Thyroid gland (tissue), 4 donors: ENCODE data around the gene STK24. TPM values are rescaled to one million over a fixed set of nuclear protein-coding genes. Genes with fewer than 3 reads are reported as not detected.

Experiments
- DNase-seq, 2 donors: peaks; one replicate each; pipeline ENCODE4 v3.0.0-alpha.2; 2019
- H3K27ac ChIP-seq, 3 donors: fragments of 200-600 bp; sonication (generic); 1 replicate in 2 of 3; 2 replicates in 1 of 3; pipeline ENCODE4 v1.5.1; 2016 to 2019; ENCODE audit warnings: mild to moderate bottlenecking in 1 of 3, moderate library complexity in 1 of 3
- H3K27me3 ChIP-seq: fragments of 200-600 bp; sonication (generic); one replicate; pipeline ENCODE4 v1.5.1; 2019
- H3K36me3 ChIP-seq, 2 donors: fragments of 200-600 bp; sonication (generic); one replicate each; pipeline ENCODE4 v1.5.1; 2016 to 2019
- H3K4me1 ChIP-seq, 2 donors: fragments of 200-600 bp; sonication (generic); one replicate each; pipeline ENCODE4 v1.5.1; 2017 to 2019
- H3K4me3 ChIP-seq, 3 donors: fragments of 200-600 bp; sonication (generic); replicated peaks in 1 of 3; 1 replicate in 2 of 3; 2 replicates in 1 of 3; pipeline ENCODE4 v1.5.1; 2016; ENCODE audit warnings: mild to moderate bottlenecking in 1 of 3
- H3K9me3 ChIP-seq: fragments of 200-600 bp; sonication (generic); one replicate; pipeline ENCODE4 v1.5.1; 2017
- POLR2A ChIP-seq, 2 donors: fragments of 450-650 bp; IDR thresholded peaks; one replicate each; pipeline ENCODE4 v1.6.1; 2017; ENCODE audit warnings: antibody characterized with exemption in 2 of 2, mild to moderate bottlenecking in 2 of 2, moderate library complexity in 1 of 2
- WGBS, 2 donors: methylation state at CpG; one replicate each; pipeline ENCODE4 v1.1.5; 2017; 5-methylcytosine and 5-hydroxymethylcytosine counted together
- intact Hi-C: fragments of 100-400 bp; cut with DNase I; formaldehyde crosslinking; loops from one replicate; pipeline ENCODE4 v1.15.1; 2023
- total RNA-seq, 4 donors: library from RNA; depleted of rRNA; stranded (reverse); fragments of >200 nt; gene quantifications; one replicate each; pipeline ENCODE4 v1.2.3, GENCODE V29; 2016
- TF ChIP-seq, protein P1 (sequence below), 6 experiments: fragments of 200-600 bp in 3 of 6; fragments of 450-650 bp in 3 of 6; sonication (generic) in 3 of 6; IDR thresholded peaks; one replicate each; pipeline ENCODE4 v1.5.1; 2016 to 2019; ENCODE audit warnings: antibody characterized with exemption in 6 of 6, mild to moderate bottlenecking in 2 of 6, inconsistent platforms in 1 of 6, moderate library complexity in 1 of 6

STK24 gene
- total RNA-seq, 4 donors from 2014 or later, result 74.5 to 102 (median 90.7) TPM

DNA sequence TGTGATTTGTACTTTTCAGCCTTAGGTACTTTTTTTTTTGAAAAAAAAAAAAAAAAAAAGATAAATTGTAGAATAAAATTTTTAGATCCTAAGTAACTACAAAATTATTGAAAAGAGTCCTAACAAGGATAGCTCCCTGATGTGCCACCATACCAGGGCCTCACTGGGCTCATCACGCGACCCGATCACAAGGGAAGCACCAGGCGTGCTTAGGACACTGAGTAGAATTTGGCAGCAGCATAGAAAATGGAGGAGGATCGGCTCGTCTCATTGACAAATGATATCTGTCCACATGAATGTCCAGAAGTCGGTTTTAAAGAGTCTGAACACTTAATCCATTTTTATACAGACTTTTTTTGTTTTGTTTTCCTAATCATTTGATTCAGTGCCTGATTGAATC lies 179.0 kb downstream of the STK24 start:
- Histone ChIP-seq H3K4me3 (no peak overlapping the region), H3K27me3 (no peaks in the 10 kb centered on the region), H3K36me3 (peaks cover 0 to 8% of the 10 kb centered on the region in 2 donors), H3K27ac (peak overlapping the region in 2 of 3 donors; percentile 59 to 76), H3K4me1 (peaks cover 46 to 63% of the 10 kb centered on the region in 2 donors), H3K9me3 (no peaks in the 10 kb centered on the region)
- no peak for DNase-seq
- intact Hi-C loops, result no loop called here
- 88 to 92% methylated on average over 7 of the region's 7 CpGs for WGBS, 2 donors
- TF ChIP-seq, protein P1, sequence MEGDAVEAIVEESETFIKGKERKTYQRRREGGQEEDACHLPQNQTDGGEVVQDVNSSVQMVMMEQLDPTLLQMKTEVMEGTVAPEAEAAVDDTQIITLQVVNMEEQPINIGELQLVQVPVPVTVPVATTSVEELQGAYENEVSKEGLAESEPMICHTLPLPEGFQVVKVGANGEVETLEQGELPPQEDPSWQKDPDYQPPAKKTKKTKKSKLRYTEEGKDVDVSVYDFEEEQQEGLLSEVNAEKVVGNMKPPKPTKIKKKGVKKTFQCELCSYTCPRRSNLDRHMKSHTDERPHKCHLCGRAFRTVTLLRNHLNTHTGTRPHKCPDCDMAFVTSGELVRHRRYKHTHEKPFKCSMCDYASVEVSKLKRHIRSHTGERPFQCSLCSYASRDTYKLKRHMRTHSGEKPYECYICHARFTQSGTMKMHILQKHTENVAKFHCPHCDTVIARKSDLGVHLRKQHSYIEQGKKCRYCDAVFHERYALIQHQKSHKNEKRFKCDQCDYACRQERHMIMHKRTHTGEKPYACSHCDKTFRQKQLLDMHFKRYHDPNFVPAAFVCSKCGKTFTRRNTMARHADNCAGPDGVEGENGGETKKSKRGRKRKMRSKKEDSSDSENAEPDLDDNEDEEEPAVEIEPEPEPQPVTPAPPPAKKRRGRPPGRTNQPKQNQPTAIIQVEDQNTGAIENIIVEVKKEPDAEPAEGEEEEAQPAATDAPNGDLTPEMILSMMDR (IDR thresholded peaks at IDR 0.05), result no peak
- TF ChIP-seq POLR2A (IDR thresholded peaks at IDR 0.05), result no peak

DNA sequence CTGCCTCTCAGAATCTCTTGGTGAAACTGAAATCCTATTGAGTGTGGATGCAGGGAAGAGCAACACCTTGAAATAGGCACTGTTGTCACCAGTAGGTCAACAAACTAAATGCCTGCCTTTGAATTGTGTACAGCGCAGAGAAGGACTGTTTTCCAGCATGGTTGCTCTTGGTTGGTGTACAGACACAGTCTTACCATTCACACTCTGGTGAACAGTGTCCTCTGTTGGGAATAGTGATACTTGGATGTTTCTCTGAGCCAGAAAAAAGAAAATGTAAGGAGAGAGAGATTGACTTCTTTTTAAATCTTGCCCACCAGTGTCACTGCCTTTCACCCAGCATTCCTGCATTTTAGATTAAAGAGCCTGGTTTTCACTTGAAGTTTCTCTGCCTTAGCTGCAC lies 179.7 kb downstream of the STK24 start:
- 60 to 75% methylated on average over 1 of the region's 1 CpG for WGBS, 2 donors
- TF ChIP-seq, protein P1 (IDR thresholded peaks at IDR 0.05), result peak in 4 of 6 experiments; percentile 12 to 49 (median 41)
- TF ChIP-seq POLR2A (IDR thresholded peaks at IDR 0.05), result no peak
- Histone ChIP-seq H3K36me3 (peaks cover 0 to 8% of the 10 kb centered on the region in 2 donors), H3K9me3 (no peaks in the 10 kb centered on the region), H3K4me1 (peaks cover 46 to 63% of the 10 kb centered on the region in 2 donors), H3K4me3 (no peak overlapping the region), H3K27ac (peak overlapping the region; percentile 62 to 88 (median 76)), H3K27me3 (no peaks in the 10 kb centered on the region)
- DNase-seq, result no peak
- intact Hi-C loops, result no loop called here

DNA sequence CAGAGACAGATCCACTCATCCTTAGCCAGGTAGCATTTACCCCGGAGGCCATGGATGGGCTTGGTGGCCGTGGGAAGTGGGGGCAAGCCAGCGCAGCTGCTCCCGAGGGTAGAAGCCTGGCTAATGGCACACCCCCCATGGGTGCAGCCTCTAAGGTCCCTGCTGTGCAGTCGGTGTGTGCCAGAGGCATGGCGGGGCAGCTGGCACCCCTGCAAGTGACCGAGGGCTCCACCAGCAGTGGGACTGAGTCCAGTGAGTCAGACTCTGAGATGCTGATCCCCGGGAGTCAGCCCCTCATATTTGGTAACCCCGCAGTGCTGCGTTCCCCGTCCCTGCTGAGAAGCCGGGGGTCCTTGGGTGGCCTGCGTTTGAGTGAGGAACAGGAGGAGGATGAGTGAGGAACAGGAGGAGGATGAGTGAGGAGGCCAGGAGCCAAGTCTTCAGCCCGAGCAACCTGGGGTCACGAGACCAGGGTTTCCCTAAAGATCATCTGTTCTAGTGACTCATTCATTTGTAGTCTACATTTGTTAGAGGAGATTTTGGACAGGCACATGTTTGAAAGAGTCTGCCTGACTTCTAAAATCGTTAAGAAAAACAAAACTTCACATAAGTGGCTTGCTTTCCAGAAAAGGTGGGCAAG lies 180.7 kb downstream of the STK24 start:
- Histone ChIP-seq H3K4me1 (peaks cover 46 to 63% of the 10 kb centered on the region in 2 donors), H3K27ac (peak overlapping the region; percentile 22 to 88 (median 76)), H3K9me3 (no peaks in the 10 kb centered on the region), H3K36me3 (peaks cover 0 to 8% of the 10 kb centered on the region in 2 donors), H3K4me3 (no peak overlapping the region), H3K27me3 (no peaks in the 10 kb centered on the region)
- WGBS, 2 donors, result 57 to 60% methylated on average over 9 to 13 of the region's 16 CpGs
- intact Hi-C loops, result no loop called here
- peak; percentile 59 to 66 for DNase-seq
- TF ChIP-seq, protein P1 (IDR thresholded peaks at IDR 0.05), result no peak
- TF ChIP-seq POLR2A (IDR thresholded peaks at IDR 0.05), result no peak

Other genes with a start within 250 kb of the STK24 start
- under 1 TPM in 1 of 4 donors, not detected in 3; 0.33 TPM for gene SLC15A1, start 175.6 kb upstream of the STK24 start, total RNA-seq